GM19455 (cell line): ENCODE measurements around the gene SLC1A2.

Experiments
- ATAC-seq: cut with Tn5 transposase; IDR thresholded peaks from one replicate; pipeline ENCODE4 v1.9.1; 2021; ENCODE audit not compliant: unreplicated experiment

SLC1A2 gene

GRCh38 chr11:35330156-35330889 is 89.0 kb downstream of the SLC1A2 start:
- no peak for ATAC-seq

GRCh38 chr11:35327829-35328228 is 91.5 kb downstream of the SLC1A2 start:
- ATAC-seq, result no peak

GRCh38 chr11:35326266-35326879 is 93.0 kb downstream of the SLC1A2 start:
- no peak for ATAC-seq

GRCh38 chr11:35324981-35325380 is 94.4 kb downstream of the SLC1A2 start:
- no peak for ATAC-seq

- ATAC-seq, result no peak
Observed at GRCh38 chr11:35324183-35324886, 95.0 kb downstream of the SLC1A2 start.

GRCh38 chr11:35323076-35323868 is 96.1 kb downstream of the SLC1A2 start:
- ATAC-seq, result no peak

- ATAC-seq, result no peak
Observed at GRCh38 chr11:35322318-35322979, 96.9 kb downstream of the SLC1A2 start.

- no peak for ATAC-seq
Observed at GRCh38 chr11:35321532-35322317, 97.6 kb downstream of the SLC1A2 start.

- no peak for ATAC-seq
Observed at GRCh38 chr11:35321111-35321510, 98.2 kb downstream of the SLC1A2 start.

- no peak for ATAC-seq
Observed at GRCh38 chr11:35318977-35319925, 100.1 kb downstream of the SLC1A2 start.

GRCh38 chr11:35318309-35318708 is 101.0 kb downstream of the SLC1A2 start:
- ATAC-seq, result no peak

GRCh38 chr11:35317253-35317652 is 102.1 kb downstream of the SLC1A2 start:
- ATAC-seq, result no peak

GRCh38 chr11:35316161-35316560 is 103.2 kb downstream of the SLC1A2 start:
- ATAC-seq, result no peak

- ATAC-seq, result peak; percentile 25
Observed at GRCh38 chr11:35313760-35314153, 105.6 kb downstream of the SLC1A2 start.

- peak; percentile 72 for ATAC-seq
Observed at GRCh38 chr11:35313066-35313759, 106.1 kb downstream of the SLC1A2 start.

GRCh38 chr11:35311331-35311730 is 108.0 kb downstream of the SLC1A2 start:
- no peak for ATAC-seq

- no peak for ATAC-seq
Observed at GRCh38 chr11:35308157-35308556, 111.2 kb downstream of the SLC1A2 start.

GRCh38 chr11:35307221-35307621 is 112.1 kb downstream of the SLC1A2 start:
- ATAC-seq, result no peak
